Stimulated activated CD8-positive, alpha-beta memory T cell treated with anti-CD3 and anti-CD28 coated beads, Interleukin-15, amount 100 ng/mL, for 24 hours (primary cell): ENCODE measurements around the gene PIK3AP1.
"Not testable (repeated sequence)": the region's sequence is repeated elsewhere in the genome, so short reads cannot be mapped to it uniquely, and the experiment has no call there.

Experiments
- DNase-seq: peaks from one replicate; pipeline ENCODE4 v3.0.0-alpha.2; 2020; ENCODE audit warnings: low read depth

Gene PIK3AP1

DNA sequence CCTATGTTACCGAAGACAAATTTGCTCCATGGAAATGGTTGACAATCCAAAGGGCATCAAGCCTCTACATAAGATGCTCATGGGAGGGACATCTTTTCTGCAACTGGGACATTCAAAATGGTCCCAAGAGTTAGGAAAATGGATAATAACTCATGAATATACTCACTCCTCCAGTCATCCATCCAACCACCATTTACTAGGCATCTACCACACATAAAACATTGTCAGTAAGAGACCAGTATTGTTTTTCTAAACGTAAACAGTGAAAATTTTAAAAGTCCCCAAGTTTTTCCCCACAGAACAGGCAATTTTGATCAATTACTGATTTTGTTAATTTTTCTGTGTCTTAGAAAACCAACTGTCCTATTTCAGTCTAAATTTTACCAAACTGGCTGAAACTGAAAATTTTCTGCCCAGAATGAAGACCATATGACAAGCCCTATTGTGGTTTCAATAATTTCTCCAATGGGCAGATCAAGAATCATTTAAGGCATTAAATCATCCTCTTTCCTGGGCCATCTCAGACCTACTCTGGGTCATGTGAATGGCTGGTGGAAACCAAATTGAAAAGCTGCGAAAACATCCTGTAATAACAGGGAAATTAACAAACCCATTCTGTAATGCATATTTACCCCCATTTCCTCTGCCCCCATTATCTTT, 24.2 kb downstream of the PIK3AP1 start:
- no peak for DNase-seq

DNA sequence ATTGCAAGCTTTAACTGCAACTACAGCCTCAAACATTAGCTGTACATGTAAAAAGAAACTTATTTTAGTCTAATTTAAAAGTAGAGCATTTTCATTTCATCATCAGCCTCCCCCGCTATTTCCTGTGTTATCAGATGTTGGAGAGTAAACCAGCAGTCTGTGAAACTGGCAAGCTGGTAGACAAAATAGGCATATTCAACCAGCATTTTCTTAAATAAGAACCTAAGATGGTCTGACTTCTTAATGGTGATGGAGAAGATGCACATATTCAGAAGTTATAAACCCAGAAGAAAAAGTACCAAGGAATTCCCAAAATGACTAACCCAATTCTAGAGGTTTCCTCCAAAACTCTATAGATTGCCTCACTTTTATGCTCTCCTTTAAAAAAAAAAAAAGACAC, 24.9 kb downstream of the PIK3AP1 start:
- no peak for DNase-seq

DNA sequence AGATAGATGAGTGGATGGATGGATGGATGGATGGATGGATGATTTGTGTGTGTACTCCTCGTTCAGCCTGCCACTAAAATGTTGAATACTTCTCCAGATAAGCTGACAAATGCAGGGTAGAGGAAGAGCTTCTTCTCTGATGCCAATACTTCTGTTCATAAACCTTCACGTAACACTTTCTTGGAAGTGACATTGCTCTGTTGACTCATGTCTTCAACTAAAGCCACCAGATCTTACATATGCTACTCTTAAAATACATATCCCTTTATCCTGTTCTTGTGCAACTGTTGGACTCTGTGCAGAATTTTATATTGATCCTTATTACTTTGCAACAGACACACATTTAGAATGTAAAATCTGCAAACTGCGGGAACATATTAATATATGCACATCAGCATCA, 26.9 kb downstream of the PIK3AP1 start:
- no peak for DNase-seq

DNA sequence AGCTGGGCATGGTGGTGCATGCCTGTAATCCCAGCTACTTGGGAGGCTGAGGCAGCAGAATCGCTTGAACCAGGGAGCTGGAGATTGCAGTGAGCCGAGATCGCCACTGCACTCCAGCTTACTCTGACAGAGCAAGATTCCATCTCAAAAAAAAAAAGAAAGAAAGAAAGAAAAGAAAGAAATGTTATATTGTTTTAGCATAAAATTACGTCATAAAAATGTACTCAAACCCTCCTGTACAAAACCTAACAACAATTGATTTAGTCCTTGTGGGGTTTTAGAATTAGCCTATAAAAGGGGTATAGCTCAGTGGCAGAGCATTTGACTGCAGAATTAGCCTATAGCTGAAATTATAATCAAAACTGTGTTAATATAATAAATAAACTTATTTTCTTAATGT, 27.9 kb downstream of the PIK3AP1 start:
- DNase-seq: no peak

DNA sequence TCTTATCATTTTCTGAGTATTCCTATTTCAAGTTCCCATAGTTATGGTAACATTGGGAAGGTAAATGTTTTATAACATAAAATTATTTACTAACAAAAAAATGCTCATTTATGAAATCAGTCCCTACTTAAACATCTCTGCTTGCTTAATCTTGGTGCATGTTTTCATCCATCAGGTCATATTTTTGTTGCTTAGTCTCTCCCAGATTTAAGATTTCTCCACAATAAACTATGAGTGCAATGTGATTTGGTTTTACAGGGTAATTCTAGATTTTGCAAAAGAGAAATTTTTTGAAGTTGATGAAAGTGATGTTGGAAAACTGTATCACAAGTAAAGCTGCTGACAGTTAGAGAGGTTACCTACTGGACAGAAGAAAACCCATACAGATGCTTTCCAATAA, 28.6 kb downstream of the PIK3AP1 start:
- no peak for DNase-seq

DNA sequence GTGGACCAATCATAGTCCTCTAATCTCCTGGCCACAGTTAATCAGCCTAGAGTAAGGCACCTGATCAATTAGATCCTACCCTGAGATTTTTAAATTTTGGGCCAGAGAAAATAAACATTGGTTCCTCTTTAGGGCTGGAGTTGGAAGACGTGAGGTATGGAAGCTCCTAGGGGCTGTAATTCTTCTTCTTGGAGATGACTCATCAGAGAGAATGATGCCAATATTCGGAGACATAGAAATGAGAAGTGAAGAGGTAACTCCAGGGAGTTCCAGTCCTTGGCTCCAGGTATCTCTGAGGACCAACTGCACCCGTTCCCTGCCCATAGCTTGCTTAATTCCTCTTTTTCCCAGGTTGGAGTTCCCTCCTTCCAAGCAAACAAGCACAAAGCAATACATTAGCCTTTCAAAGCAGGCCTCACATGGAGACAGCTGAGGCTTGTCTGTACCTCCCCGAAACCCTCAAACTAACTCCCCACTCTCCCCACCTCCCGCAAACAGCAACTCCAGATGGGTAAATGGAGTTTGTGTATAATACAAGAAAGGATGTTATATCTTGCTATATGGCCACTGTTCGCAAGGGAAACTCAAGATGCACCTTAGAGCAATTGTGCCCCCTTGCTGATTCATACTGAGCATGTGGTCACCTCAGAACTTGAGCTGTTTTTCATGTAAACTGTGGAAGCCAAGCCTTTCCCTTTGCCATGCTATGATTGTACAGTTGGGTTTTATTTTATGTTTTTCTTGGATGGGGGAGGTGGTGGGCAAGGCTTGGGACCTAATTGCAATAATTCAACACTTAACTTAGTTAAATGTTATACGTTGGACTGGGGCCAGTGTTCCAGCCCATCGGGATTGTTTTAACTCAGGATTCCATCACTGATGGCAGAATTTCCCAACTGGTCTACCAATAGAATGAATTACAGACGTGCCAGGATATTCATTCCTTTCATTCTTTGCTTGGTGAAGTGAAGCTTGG, 29.3 kb downstream of the PIK3AP1 start:
- no peak for DNase-seq

DNA sequence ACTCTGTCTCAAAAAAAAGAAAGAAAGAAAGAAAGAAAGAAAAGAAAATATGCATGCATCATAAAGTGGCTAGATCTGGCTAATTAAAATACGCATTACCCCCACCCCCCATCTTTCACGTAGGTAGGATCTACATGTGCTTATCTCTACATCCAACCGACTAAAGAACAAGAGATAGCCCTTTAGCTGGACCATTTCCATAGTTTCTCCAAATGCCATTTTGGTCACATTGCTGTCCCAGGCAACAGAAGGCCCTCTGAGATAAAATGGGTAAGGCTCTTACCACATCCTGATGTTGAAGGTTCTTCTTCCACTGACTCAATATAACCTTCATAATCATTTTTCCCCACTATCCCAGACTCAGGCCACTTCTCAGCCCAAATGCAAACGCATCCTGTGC, 31.5 kb downstream of the PIK3AP1 start:
- DNase-seq: no peak

DNA sequence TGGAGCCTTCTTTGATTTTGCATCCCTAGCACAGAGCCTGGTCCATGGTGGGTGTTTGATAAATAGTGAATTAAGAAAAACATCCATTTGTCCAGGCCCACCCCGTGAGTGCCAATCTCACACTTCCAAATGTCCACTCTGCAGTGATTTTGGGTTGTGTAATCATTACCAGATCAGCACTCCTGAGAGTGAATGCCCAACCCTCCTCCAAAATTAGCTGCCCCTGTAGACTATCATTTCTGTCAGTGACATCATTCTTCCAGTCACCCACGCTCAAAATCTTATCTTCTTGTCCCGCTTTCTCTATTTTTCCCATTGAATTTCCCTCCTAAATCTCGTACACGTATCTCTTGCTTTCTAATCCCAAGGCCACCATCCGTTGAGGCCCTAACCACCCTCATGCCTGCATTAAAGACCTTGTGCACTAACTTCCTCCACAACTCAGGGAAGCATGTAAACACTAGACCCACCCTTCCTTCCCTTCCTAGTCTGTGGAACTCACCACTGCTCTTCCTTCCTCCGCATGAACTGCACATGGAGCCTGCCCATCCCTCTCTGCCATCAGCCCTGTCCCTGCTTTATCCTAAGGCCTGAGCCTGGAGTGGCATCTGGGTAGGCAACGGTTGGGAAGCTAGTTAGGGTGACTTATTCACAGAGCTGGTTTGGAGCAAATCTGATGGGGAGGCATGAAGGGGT, 32.8 kb downstream of the PIK3AP1 start:
- DNase-seq: no peak

DNA sequence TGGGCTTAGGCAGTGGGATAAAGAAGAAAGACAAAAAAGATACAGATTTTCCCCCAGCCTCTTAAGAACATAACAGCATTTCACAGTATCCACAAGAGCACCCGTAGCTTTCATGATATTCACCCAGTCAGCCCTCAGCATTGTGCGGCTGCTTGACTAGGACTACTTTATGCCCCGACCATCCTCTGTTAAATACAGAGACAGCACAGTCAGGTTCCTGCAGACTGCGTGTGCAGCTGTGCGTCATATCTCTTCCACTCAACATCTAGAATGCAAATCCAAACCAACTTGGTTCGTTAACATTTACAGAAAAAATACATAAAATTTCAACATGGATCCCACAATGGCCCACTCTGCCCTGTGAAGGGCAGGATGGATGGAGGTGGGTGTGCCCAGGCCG, 33.8 kb downstream of the PIK3AP1 start:
- no peak for DNase-seq

DNA sequence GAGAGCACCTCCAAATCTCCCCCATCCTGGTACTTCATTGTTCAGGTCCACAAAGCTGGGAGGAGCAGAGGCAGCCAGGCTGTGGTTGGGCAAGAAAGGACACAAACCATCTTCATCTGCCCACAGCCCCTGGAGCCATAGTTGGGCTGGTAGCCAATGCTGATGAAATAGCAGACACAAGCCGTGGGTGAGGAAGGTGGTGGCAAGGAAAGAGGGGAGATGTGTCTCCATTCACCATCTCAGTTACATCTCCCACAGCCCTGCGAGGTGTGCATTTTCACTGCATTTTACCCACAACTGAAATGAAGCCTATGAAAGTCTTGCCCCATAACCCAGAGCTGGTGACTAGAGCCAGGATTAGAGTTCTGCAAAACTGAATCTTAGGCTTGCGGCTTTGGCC, 35.0 kb downstream of the PIK3AP1 start:
- no peak for DNase-seq

DNA sequence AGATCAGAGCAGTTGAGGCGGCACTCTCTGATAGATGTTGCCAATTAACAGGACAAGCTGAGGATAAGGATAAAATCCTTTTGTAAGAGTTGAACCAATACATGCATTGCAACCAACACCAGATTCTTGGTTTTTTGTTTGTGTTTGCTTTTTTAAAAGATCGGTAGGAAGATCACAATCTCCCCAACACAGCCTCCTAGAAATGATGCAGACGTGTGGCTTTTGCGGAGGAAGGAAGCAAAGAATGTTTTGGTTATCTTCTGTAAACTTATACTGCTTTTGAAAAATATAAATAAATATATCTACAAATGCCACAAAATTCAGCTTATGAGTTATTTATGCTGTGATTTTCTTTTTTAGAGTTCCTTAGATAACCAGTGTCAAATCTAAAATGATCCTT, 35.5 kb downstream of the PIK3AP1 start:
- no peak for DNase-seq

DNA sequence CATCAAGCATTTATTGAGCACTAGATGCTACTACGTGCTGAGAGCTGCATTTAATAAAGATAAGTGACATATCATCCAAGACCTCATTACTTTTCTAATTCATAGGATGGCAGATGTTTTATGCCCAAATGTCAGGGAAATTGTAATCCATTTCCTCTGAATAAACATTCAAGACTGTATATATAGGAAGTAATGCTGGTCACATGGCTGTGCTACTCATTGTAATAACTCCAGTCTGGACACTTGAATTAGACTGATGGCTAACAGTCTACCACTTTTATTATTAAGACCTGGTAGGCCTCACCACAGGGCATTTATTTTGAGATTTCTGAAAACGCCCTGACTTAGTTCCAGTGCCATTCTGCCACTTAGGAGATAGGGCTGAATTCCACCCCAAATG, 36.6 kb downstream of the PIK3AP1 start:
- DNase-seq: no peak

DNA sequence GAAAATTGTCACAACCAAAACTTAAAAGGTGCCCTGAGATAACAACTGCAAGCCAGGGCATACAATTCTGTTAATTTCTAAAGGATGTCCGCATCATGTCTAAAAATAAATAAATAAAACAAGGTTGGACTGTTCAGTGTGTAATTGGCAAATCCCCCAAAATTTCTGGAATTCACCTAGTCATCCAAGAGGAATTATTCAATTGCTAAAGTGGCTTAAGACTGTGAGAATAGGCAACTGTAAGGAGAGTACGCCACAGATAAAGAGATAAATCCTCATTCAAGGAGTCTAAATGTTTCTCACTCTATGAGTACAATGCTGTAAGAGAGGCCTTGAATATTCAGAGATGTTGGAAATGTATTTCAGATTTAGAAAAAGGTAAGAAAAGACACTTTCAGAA, 37.2 kb downstream of the PIK3AP1 start:
- no peak for DNase-seq

DNA sequence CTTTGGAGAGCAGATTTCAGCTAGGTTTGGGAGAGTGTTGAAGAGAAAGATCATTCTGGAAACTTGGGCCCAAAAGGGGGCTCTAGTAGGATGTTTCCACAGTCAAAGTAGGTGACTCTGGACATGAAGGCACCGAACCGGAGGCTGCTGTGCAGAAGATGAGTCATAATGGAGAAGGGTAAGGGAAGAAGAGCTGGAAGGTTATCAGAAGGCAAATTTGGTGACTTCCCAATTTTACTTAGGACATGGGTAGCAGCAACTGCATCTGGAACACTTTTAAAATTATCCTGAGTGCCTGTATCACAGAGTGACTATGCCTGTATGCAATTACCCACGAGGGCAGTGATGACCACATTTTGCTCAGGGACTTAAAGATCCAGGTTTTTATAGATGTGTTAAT, 38.8 kb downstream of the PIK3AP1 start:
- DNase-seq: no peak

DNA sequence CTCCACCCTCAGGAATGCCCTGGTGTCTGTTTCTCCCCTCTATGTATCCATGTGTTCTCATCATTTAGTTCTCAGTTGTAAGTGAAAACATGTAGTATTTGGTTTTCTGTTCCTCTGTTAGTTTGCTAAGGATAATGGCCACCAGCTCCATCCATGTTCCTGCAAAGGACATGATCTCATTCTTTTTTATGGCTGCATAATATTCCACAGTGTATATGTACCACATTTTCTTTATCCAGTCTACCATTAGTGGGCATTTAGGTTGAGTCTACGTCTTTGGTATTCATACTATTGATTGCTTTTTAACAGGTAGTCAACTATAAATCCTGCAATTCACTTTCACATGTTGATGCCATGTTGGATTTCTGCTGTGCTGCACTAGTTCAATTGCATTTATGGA, 39.9 kb downstream of the PIK3AP1 start:
- not testable (repeated sequence) for DNase-seq

DNA sequence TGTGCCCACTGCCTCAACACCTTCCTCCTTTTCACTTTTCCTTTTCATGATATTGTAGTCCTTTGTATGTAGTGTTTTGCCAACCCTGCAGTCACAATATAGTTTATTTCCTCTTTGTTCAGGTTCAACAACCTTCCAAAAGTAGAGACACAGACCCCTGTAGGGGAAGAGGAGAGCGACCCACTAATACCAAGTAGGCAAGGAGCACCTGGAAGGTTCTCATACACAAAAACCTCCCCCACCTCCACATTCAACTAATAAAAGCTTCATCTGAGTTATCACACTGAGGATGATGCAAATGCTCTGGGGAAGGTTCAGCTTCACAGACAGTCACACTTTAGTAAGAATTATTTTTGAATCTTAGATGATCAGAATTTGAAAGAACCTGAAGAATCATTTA, 41.6 kb downstream of the PIK3AP1 start:
- no peak for DNase-seq

DNA sequence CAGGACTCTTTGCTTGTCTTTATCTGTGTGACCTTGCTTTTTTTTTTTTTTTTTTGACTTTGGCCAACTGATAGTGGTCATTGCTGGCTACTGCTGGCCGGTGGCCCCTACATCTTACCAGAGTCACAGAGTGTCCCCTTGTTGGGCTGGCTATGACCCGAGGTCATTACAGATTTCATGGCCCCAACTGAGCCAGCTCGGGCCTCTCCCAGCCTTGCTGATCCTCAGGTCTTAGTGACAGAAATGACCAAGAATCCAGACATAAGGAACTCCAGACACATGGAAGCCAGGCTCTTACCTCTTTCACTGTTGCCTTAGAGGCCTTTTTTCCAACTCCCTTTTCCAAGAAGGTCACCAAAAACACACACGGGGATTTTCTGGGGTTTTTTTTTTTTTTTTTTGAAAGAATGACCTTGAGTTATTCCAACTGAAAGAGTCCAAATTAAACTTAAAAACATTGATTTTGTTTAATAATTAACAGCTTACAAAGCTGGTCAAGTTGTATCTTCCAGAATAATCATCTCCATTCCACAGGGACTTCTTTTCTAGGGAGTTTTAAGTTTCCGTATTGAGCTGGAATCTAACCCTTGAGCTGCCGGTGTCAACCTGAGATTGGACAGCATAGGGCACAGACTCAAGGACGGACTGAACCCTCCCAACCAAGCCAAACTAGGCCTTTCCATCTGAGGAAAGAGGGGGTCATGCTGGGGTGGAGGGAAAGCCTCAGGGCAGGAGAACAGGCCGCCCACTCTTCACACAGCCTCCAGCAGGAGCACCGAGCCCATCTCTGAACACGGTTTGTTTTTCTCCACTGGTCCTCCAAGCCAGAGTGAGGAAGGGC, 43.8 kb downstream of the PIK3AP1 start:
- no peak for DNase-seq

DNA sequence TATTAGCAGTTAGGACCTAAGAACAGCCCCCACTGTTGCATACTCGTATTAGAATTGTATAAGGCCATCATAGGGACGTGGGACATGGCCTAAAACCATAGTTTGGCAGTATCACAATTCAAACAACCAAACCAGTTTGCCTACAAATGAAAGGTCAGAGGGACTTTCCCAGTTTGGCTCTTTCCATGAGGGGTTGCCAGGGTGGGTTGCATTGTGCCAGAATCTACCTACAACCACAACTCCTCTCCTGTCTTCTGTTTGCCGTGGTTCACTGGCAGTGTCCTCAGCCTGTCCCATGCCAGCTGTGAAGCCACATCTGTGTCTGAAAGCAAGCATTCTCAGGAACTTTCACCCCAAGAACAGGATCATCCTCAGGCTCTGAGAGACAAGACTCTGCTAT, 44.5 kb downstream of the PIK3AP1 start:
- DNase-seq: no peak

DNA sequence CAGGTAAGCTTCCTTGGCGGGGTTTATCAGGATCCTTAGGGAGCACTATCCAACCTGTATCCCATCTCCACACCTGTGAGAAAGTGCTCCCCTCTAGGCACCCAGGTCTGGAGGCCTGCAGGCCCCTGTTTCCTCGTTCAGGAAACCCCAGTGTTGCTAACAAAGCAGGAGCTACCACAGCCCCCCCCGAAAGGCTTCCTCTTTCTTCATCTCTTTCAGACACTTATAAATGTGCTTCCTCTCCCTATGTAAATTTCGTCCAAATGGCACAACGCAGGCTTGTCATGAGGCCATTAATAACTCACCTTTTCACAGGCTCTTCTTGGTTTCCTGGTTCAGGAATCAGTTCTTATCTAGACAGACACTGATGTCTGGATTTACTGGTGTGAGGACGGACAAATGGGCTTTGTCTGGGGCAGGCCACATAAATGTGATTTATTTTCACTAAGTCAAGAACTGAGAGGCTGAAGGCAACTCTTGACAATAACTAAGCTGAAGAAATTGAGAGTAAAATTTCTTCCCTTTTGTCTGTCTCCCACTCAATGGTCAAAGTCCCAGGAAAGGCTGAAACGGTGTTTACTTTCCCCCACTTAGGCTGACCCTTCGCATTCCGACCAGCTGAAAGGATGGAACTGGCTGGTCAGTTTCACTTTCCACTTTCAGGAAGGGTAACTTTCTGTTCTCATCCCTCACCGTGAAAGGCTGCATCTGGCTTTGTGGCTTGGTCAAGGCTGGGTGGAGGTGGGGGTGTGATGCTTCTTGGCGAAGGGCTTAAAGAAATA, 46.8 kb downstream of the PIK3AP1 start:
- DNase-seq: no peak

DNA sequence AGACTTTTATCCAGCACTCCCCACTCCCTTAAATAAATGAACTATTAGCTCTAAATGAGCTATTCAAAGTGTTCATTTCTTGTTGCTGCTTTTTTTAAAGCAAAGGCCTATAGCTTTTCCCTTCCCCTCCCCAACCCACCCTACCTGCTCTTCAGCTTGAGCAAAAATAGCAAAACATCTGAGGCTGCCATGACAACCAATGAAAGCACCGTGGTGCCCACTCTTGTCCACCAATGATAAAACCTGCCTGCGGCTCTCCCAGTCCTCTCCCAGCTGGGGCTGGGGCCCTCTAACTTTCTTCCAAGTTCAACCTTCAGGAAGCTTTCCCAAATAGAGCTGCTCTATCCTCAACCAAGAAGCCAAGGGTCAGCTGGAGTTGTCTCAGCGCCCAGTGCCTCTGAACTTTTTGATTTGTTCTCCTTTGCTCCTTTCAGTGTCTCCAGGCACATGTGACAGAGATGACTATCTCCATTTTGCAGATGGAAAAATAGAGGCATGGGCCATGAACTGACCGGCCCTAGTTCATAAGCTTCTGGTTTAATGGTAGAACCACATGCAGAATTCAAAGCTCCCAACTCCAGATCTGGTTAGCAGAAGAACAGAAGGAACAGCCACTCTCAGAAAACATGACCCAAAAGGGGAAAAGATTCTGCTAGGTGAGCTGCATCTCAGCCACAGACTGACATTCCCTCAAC, 47.7 kb downstream of the PIK3AP1 start:
- no peak for DNase-seq
